ENCODE data around the gene STX2. TPM values are rescaled to one million over a fixed set of nuclear protein-coding genes. Genes with fewer than 3 reads are reported as not detected.

STX2 gene
- total RNA-seq, 1 donor from 2014 or later: 23.8 TPM

Other genes starting within 250 kb of the STX2 start
- not detected in 2 replicates for gene RIMBP2, start 123.0 kb downstream of the STX2 start, total RNA-seq
- gene RAN, start 32.8 kb upstream of the STX2 start, total RNA-seq: 296 and 515 TPM in 2 replicates
- gene ADGRD1, start 114.7 kb upstream of the STX2 start, total RNA-seq: 0.20 and 0.22 TPM in 2 replicates